Globus pallidus (tissue), 1 donor: ENCODE measurements around the gene XYLT2.
A peak's percentile ranks its signal among the peaks of the same experiment; 100 is the strongest.
"Not testable (repeated sequence)": the region's sequence is repeated elsewhere in the genome, so short reads cannot be mapped to it uniquely, and the experiment has no call there.

Source experiments
- DNase-seq: peaks from one replicate; pipeline ENCODE4 v3.0.0-alpha.2; 2015; ENCODE audit warnings: low spot score

The XYLT2 gene

DNA sequence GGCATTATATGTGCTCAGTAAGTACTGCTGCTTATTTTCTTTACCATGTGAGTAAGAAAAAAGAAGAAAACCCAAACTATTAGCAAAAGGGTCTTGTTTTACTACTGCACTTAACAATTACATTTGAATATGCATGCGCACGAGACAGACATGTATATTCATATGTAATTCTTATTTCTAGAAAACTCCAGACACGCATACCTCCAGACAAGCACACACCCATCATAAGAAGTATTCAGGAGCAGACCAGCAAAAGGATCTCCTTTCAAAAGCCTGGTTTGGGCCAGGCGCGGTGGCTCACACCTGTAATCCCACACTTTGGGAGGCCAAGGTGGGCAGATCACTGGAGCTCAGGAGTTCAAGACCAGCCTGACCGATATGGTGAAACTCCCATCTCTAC, 43.6 kb downstream of the XYLT2 start:
- no peak for DNase-seq

DNA sequence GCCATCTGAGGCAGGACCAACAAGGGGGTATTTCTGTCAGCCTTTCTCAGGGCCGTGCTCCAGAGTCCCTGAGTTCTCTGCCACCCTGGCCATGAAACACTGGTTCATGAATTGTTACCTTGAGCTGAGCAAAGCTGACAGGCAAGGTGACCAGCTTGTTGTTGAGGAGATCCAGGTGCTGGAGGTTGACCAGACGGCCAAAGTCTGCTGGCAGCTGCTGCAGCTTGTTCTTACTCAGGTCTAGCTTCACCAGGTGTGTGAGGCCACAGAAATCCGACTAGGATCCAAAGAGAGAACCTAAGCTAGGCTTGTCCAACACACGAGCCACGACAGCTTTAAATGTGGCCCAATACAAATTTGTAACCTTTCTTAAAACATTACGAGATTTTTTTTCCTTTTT, 46.7 kb downstream of the XYLT2 start:
- no peak for DNase-seq

DNA sequence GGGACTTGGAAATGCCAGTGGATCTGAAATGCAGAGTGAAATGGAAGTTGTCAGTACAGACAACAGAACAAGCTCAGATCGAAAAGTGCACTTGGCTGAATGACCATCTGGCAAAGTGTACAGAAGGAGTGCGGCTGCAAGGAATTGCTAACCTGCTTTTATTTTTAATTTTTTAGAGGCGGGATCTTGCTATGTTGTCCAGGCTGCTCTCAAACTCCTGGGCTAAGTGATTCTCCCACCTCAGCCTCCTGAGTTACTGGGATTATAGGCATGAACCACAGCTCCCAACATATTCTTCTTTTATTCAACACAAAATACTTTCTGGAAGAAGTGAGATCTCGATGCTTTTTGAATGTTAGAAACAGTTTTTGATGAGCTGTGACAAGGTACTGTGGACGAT, 47.8 kb downstream of the XYLT2 start:
- DNase-seq: no peak

- no peak for DNase-seq
Observed at GRCh38 chr17:50394711-50395110, 48.8 kb downstream of the XYLT2 start.

DNA sequence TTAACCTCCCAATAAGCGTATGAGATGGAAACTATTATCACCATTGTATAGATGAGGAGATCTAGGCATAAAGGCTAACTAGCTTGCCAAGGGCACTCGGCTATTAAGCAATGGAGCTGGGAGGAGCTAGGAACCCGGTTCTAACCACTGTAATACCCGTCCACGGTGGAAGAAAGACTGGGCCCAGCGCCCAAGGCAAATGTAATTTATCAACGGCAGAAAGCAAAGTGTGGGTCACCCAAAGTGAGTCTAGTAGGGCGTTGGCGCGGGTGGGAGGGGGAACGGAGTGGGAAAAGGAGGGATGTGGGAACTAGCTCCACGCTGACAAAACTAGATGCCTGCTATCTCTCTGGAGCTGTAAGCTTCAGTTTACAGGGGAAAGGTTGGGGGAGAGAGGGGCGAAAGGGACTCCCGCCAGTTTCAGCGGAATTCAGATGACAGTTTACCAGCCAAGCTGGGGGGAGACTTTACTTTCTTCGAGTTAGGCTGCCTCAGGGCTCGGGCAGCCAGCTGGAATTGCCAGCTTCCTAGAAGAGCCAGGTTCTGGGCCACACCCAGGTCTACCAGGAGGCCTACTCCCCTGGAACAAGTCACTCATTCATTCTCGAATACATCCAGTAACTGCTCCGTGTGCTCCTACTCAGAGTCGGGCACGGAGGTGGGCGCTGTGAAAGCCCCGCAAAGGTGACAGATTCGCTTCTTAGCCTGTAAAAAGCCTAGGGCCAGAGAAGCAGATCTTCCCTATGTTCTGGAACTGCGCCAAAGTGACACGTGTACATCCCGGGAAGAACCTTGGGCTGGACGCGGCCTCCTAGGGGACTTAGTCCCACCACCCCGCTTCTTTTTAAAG, 50.6 kb downstream of the XYLT2 start:
- DNase-seq: no peak

GRCh38 chr17:50397111-50397918, 51.4 kb downstream of the XYLT2 start, which contains the start of gene LRRC59:
Gene LRRC59, minus strand, starts transcription at chr17:50397523. Its CDS starts 206 bp downstream, at chr17:50397317.
- peak; percentile 60 for DNase-seq

GRCh38 chr17:50397919-50398285, 52.0 kb downstream of the XYLT2 start:
- no peak for DNase-seq

GRCh38 chr17:50398672-50399071, 52.7 kb downstream of the XYLT2 start:
- not testable (repeated sequence) for DNase-seq

DNA sequence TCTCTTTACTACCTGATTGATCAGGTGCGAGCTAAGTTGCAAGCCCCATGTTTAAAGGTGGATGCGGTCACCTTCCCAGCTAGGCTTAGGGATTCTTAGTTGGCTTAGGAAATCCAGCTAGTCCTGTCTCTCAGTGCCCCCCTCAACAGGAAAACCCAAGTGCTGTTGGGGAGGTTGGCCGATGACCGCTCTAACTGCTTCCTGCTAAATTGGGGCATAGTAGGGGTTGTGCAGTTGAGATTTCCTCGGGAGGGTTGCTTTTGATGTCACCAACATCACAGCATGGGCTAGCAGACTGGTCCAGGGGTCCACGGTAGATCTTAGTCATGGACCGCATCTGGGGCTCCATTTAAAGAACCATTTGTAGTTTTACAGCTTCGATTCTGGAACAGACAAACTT, 53.7 kb downstream of the XYLT2 start:
- not testable (repeated sequence) for DNase-seq

GRCh38 chr17:50405351-50405750, 59.4 kb downstream of the XYLT2 start:
- not testable (repeated sequence) for DNase-seq

- DNase-seq: no peak
Observed at GRCh38 chr17:50406578-50406977, 60.7 kb downstream of the XYLT2 start.

- no peak for DNase-seq
Observed at GRCh38 chr17:50407921-50408320, 62.0 kb downstream of the XYLT2 start.
